ENCODE results near the gene MASP1.
"Not testable (repeated sequence)": the region's sequence is repeated elsewhere in the genome, so short reads cannot be mapped to it uniquely, and the experiment has no call there.

The MASP1 gene

GRCh38 chr3:187227658-187228258 lies 63.8 kb downstream of the MASP1 start:
- peak; percentile 48 for DNase-seq (ENCODE audit: low read depth)

GRCh38 chr3:187223799-187224198 lies 67.7 kb downstream of the MASP1 start:
- DNase-seq (ENCODE audit: low read depth) = no peak

- no peak for DNase-seq (ENCODE audit: low read depth)
Measured at GRCh38 chr3:187222801-187223200, 68.7 kb downstream of the MASP1 start.

GRCh38 chr3:187215460-187215859 lies 76.1 kb downstream of the MASP1 start:
- DNase-seq (ENCODE audit: low read depth) = no peak

GRCh38 chr3:187213616-187214015 lies 77.9 kb downstream of the MASP1 start:
- no peak for DNase-seq (ENCODE audit: low read depth)

- DNase-seq (ENCODE audit: low read depth) = no peak
Measured at GRCh38 chr3:187212705-187213104, 78.8 kb downstream of the MASP1 start.

GRCh38 chr3:187212196-187212545 lies 79.4 kb downstream of the MASP1 start:
- no peak for DNase-seq (ENCODE audit: low read depth)

GRCh38 chr3:187211532-187212195 lies 79.9 kb downstream of the MASP1 start:
- DNase-seq (ENCODE audit: low read depth) = peak; percentile 52

- peak; percentile 86 for DNase-seq (ENCODE audit: low read depth)
Measured at GRCh38 chr3:187210545-187211327, 80.8 kb downstream of the MASP1 start.

- DNase-seq (ENCODE audit: low read depth) = no peak
Measured at GRCh38 chr3:187210091-187210490, 81.4 kb downstream of the MASP1 start.

GRCh38 chr3:187209491-187209890 lies 82.0 kb downstream of the MASP1 start:
- no peak for DNase-seq (ENCODE audit: low read depth)

GRCh38 chr3:187208159-187208558 lies 83.4 kb downstream of the MASP1 start:
- DNase-seq (ENCODE audit: low read depth) = peak; percentile 63

- DNase-seq (ENCODE audit: low read depth) = no peak
Measured at GRCh38 chr3:187207624-187208023, 83.9 kb downstream of the MASP1 start.

GRCh38 chr3:187207062-187207461 lies 84.5 kb downstream of the MASP1 start:
- no peak for DNase-seq (ENCODE audit: low read depth)

GRCh38 chr3:187205683-187206082 lies 85.9 kb downstream of the MASP1 start:
- no peak for DNase-seq (ENCODE audit: low read depth)

GRCh38 chr3:187199463-187200050 lies 92.0 kb downstream of the MASP1 start:
- not testable (repeated sequence) for DNase-seq (ENCODE audit: low read depth)

GRCh38 chr3:187198490-187198889 lies 93.0 kb downstream of the MASP1 start:
- DNase-seq (ENCODE audit: low read depth) = no peak

GRCh38 chr3:187197335-187197649 lies 94.2 kb downstream of the MASP1 start, which contains the start of gene RTP1:
RTP1 (plus strand) TSS chr3:187197486; CDS start chr3:187197516, 30 bp downstream.
- no peak for DNase-seq (ENCODE audit: low read depth)

- DNase-seq (ENCODE audit: low read depth) = no peak
Measured at GRCh38 chr3:187196573-187197334, 94.8 kb downstream of the MASP1 start.

- DNase-seq (ENCODE audit: low read depth) = no peak
Measured at GRCh38 chr3:187193181-187193580, 98.4 kb downstream of the MASP1 start.

- no peak for DNase-seq (ENCODE audit: low read depth)
Measured at GRCh38 chr3:187191271-187191670, 100.3 kb downstream of the MASP1 start.

- DNase-seq (ENCODE audit: low read depth) = no peak
Measured at GRCh38 chr3:187188931-187189330, 102.6 kb downstream of the MASP1 start.
